NCI-H2107 (cell line): ENCODE results near the gene PLCG1.

Experiments
- DNase-seq: peaks from one replicate; lab custom pipeline; 2025; lab: John Stamatoyannopoulos, UW

Gene PLCG1

GRCh38 chr20:41180599-41181333 is 43.4 kb downstream of the PLCG1 start:
- DNase-seq = no peak

DNA sequence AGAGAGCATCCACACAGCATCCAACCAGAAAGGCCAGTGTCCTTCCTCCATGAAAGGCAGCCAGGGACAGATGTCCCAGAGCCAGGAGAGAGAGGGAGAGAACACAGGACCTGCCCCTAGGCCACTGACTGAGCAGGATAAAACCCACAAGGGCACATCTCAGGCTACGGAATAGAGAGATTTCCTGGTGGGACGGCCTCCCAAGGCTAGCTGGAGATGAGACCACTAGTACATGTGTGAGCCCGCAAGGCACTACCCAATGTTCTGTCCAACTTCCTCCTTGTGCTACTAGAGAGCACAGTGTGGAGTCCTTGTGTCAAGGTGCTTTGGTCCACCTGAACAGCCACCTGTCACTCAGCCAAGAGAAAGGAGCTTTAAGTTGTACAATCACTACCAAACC is 44.2 kb downstream of the PLCG1 start:
- no peak for DNase-seq

DNA sequence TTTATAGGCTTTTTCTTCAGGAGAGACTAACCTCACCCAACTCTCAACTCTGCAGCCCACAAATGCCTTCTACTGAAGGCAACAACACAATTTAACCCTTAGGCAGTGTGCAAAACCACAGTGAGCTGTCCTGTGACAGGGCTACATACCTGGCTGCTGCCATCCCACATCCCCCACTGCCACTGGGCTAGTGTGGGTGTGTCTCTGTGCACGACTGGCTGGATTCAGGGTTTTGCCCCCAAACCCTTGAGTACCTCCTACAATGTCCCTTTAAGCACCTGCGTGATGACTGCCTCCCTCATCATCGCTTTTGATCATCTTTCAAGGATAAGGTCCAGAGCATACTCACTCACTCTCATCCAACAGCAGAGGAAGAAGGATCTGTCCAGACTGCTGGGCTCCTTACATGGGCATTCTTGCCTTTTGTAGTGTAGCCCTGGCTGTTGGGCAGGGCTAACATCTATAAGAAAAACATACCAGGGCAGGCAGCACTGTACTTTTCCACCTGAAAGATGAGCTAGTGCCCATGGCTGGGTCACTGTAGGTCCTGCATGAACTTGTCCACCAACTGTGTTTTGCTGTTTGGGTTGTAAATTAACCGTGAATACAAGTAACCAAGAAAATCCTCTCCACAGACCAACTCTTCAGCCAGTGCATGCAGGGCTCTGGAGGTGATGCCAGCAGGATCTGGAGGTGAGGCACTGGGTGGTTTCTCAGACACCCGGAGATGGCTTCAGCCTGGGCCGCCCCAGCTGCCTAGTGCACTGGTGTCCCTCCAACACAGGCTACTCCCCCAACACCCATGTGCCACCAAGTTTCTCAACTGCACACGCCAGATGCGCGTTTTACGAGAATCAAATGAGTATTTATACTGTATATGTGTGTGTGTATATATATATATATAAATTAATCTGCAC is 45.2 kb downstream of the PLCG1 start:
- no peak for DNase-seq

DNA sequence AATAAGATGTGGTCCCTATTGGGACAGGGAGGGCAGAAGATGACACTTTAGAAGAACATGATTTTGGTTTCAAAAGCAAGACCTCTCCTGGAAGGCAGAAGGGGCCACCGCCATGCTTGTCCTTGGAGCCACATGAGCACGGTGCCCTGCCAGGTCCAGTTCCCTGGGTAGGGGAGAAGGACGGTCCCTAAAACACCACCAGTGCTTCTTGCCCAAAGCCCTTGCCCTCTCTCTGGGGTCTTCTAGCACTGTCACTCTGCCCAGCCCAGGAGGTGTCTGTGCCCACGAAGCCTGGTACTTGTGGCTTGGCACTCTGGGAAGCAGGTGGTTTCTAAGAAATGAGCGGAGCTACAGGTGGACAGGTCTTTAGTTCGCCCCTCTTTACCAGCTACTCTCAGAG is 46.0 kb downstream of the PLCG1 start:
- DNase-seq = no peak

DNA sequence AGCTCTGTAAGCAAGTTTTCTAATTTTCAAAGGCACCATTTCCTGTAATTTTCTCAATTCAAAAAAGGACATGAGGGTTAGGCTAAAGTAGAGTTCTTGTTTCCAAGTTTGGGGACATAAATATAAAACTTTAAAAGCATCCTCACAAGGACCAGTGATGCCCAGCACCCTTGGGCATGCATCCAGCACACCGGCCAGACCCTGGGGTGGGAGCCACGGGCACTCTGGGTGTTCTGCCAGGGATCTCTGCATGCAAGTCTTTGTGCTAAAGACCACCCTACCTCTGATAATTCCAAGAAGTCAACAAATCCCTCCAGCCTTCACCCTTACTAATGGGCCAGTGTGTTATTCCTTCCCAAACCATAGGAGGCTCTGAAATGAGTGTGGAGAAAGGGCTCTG is 46.5 kb downstream of the PLCG1 start:
- no peak for DNase-seq

GRCh38 chr20:41185013-41185757 is 47.8 kb downstream of the PLCG1 start:
- no peak for DNase-seq

GRCh38 chr20:41187668-41188067 is 50.3 kb downstream of the PLCG1 start:
- DNase-seq = no peak

DNA sequence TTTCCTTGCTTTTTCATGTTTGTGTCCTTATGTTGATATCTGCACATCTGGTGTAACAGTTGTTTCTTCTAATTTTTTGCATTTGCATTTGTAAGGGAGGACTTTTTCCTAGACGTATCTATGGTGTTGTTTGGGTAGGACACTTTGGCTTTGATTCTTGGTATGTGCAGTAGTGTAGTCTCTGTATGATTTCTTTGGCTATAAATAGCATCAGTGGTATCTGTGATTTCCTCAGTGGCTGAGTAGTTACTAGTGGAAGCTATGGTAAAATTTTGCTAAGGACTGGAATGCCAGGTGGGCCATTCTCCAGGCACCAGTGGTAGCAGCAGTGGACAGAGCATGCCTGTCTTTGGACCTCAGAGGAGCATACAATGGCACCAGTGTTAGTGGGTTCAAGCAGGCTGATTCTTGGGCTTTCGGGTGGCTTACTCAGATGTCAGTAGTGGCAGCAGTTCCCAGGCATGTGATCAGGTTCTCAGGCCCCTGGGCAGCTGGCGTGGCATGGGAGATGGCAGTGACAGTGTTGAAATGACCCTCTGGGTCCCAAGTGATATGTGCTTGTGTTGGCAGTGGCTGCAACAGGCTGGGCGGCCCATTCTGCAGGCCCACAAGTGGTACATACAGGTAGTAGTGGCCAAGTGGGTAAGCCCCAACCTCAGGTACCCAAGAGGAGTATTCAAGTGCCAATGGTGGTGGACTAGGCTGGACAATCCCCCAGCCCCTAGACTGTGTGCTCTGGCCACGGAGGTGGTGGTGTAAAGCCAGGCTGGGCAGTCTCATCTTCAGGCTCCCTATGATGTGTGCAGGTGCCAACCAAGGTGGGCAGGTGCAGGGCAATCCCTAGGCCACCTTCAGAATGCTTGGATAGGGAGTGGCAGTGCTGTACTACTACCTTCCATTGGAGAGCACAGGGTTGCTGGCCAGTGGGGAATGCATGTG is 54.5 kb downstream of the PLCG1 start:
- no peak for DNase-seq

- DNase-seq = no peak
Observed at GRCh38 chr20:41192575-41192974, 55.2 kb downstream of the PLCG1 start.

- no peak for DNase-seq
Observed at GRCh38 chr20:41196653-41197225, 59.4 kb downstream of the PLCG1 start.

DNA sequence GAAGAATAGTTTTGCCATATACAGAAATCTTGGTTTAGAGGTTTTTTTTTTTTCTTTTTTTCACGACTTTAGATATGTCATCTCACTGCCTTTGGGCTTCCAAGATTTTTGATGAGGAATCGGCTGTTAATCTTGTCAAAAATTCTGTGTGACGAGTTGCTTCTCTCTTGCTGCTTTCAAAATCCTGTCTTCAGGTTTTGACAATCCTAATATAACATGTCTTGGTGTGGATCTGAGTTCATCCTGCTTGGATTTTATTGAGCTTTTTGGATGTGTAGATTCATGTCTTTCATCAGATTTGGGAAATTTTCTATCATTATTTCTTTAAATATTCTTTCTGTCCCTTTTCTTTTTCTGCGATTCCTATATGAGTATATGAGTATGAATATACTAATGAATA is 61.1 kb downstream of the PLCG1 start:
- no peak for DNase-seq

DNA sequence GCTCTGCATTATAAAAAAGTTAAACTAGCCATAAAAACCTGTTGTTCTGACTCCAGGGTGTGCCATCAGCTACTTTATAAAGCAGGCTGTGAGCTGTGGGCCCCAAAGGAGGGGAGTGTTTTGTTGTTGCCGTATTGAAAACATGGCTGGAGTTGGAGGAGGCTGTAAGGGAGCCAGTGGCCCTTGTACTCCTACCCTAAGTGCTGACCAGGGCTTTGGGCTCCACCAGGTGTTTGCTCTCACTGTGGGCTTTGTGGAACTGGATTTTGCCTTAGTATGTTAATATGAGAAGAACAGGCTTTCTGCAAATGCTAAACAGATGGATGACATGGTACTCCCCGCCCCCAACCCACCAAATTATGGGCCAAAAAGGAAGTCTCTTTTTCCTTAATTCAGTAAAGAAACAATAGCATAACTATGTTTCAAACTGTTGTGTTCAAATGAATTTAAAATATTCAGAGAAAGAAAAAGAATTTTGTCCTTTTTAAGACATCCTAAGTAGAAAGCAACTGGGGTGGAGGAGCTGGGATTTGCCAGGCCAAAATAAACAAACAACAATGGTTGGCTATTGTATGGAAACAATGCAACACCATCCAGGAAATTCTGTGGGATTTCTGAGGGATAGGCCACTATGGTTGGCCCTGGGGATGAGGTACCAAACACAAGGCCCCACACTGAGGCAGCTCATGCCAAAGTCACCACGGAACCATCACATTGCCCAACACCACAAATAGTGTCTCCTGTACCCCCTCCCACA is 63.3 kb downstream of the PLCG1 start:
- no peak for DNase-seq

- no peak for DNase-seq
Observed at GRCh38 chr20:41201760-41202159, 64.4 kb downstream of the PLCG1 start.

DNA sequence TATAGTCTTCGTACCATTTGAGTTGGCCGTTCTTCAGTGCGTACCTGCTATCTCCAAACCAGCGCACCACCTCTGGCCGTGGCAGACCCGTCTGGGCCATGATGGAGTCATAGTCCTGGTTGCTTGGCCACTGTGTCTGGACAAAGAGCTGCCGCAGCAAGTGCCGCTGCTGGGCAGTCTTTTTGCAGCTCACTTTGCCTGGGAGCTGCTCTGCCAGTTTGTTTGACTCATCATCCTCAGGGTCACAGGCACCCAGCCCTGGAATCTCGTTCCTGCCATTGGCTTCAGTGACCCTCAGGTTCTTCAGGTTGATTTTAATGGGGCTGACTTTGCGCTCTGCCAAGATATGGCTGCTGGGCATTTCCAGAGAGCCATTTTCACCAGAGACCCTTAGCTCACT is 65.1 kb downstream of the PLCG1 start:
- no peak for DNase-seq

- no peak for DNase-seq
Observed at GRCh38 chr20:41203660-41204059, 66.3 kb downstream of the PLCG1 start.

DNA sequence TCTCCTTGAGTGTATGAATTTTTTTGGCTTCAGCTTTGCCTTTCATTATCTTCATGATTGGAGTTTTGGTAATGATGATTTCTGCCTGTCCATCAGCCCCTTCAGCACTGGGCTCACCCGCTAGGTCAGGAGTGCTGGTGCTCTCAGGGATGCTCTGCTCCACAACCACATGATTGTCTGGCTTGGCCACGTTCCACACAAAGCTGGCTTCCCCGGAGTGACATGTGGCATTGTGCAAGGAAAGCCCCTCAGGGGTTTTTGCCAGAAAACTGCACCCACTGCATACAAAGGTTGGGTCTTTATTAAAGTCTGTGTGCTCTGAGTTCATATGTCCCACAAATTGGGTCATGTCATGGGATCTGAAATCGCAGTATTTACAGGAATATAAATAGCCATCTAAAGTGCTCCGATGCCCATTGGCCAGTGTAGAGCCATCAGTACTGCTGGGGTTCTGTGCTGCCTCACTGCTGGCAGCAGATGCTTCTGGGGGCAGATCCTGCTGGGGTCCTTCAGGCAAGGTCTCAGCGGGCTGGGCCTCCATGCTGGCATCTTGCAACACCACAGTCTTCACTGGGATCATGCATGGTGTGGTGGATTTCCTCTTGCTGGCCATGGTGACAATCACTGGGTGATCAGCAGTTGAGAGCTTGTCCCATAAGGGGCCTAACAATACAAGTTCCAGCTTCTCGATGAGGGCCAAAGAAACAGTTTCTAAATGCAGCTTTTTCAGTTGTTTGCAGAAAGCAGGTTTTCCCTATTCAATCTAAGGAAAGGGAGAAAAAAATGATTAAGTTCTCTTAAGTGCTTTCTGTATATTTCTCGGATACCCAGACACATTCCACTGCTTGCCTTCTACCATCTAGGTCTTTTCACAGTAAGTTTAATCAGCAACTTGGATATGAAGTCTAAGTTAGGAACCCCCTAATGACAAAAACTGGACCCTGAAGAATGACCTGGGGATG is 67.2 kb downstream of the PLCG1 start:
- no peak for DNase-seq

DNA sequence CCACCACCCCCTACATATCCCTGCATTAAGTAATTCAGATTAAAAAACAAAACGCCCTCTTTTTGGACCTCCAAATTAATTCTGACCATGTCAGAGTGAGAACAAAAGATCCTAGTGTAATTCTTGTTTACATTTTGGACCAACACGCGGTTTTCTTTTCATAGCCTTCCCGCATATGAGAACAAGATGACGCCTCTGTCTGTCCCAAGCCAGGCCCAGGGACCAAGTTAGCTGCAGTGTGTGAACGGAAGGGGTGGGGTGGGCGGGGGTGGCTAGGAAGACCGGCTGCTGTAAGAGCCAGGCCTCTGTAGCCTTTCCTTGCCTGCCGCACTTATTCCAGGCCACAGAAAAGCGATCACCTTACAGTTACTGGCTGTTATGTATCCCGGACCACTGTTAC is 68.0 kb downstream of the PLCG1 start:
- DNase-seq = no peak

DNA sequence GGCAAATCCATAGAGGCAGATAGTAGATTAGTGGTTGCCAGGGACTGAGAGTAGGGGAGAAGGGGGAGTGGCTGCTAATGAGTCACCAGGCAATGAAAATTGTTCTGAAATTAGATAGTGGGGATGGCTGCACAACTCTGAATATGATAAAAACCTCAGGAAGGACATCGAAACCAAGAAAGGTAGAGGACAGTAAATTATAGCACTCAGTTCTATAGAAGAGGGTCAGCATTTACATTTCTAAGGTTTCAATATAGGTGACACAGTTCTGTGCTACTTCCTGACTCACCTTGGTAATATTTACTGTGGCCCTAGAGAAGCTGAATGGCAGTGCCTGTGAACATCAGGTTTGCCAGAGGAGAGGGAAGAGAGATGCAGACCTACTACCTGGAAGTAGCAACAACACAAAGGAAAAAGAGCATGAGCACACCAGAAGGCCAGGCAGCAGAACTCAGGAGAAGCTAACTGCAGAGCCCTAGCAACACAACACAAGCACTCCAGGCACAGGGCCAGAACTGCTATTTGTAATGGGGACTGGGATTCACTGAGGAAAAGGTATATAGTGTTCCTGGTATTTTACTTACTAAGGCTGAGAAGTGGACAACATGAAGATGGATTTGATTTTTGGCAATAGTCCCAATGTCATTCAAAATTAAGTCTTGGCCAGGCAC is 75.9 kb downstream of the PLCG1 start:
- DNase-seq = no peak

DNA sequence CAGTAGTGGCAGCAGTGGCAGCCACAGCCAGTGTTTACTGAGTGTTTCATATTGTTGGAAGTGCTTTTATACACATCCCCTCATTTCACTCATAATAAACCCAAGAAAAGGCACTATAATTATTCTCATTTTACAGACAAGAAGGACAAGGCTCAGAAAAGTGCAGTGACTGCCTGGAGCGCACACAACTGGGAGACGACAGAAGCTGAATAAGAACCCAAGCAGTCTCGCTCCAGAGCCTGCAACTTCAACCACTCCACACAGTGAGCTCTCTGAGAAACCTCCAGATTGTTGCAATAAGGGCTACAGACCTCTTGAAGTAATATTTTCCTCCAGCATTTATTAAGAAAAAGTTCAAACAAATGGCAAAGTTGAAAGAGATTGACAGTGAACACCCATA is 76.9 kb downstream of the PLCG1 start:
- no peak for DNase-seq
